ENCODE data around the gene SH2D3A. TPM values are rescaled to one million over a fixed set of nuclear protein-coding genes. Genes with fewer than 3 reads are reported as not detected.
A peak's percentile ranks its signal among the peaks of the same experiment; 100 is the strongest.
"Not testable (repeated sequence)": the region's sequence is repeated elsewhere in the genome, so short reads cannot be mapped to it uniquely, and the experiment has no call there.

The SH2D3A gene
- total and polyA plus RNA-seq, 5 donors from 2014 or later = 19.5 to 46.2 (median 23.6) TPM

DNA sequence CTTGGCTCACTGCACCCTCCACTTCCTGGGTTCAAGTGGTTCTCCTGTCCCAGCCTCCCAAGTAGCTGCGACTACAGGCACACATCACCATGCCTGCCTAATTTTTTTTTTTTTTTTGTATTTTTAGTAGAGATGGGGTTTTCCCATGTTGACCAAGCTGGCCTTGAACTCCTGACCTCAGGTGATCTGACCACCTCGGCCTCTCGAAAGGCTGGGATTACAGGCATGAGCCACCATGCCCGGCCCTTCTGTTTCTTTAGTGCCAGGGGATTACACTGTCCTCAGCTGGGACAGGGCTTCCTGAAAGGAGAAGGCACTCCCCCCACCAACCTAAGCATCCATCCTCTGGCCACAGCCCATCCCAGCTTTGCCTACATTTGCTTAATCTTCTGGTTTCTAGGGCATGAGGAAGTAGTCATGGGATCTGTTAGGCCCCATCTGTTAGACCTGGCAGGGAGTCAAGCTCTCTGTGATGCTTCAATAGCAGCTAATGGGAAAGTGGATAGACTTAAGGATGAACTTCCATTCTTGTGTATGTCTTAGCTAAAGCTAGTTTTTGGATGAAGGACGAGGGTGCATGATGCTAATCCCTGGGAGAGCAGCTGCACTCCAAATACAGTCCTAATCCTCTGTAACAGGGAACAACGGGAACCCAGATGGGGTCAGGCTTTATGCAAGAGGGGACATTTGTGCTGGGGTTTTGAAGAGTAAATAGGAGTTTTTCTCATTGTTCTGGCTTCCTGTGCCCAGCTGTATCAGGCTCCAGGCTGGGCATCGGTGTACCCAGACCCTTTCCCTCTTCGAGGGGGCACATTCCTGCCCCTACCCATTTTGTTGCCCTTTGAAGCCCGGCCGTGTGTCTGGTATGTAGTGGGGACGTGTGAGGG, 7.8 kb upstream of the SH2D3A start:
- Mint-ChIP-seq H3K4me1 (peaks cover 0 to 69% (median 42%) of the 10 kb centered on the region in 4 donors), H3K36me3 (peaks cover 27% of the 10 kb centered on the region), H3K9me3 (peaks cover 0 to 2% (median 0%) of the 10 kb centered on the region in 7 donors), H3K4me3 (peak overlapping the region; percentile 71 to 94 (median 88)), H3K27me3 (no peaks in the 10 kb centered on the region), H3K27ac (peak overlapping the region; percentile 17 to 86 (median 78))
- peaks cover 46% of the 10 kb centered on the region for H3K4me1 ChIP-seq (ENCODE audit: control insufficient read depth, insufficient read depth, low read length, poor library complexity, severe bottlenecking)
- ATAC-seq (ENCODE audit: low read depth in 2 of 2) (no peak), DNase-seq (no peak)
- peaks cover 14% of the 10 kb centered on the region for H3K36me3 ChIP-seq (ENCODE audit: control insufficient read depth, insufficient read depth, low read length)
- no peaks in the 10 kb centered on the region for H3K27me3 ChIP-seq (ENCODE audit: control insufficient read depth, insufficient read depth, low read length)
- no peaks in the 10 kb centered on the region for H3K9me3 ChIP-seq (ENCODE audit: control insufficient read depth in 2 of 2, low read length in 2 of 2)
- peak overlapping the region; percentile 23 for H3K27ac ChIP-seq (ENCODE audit: insufficient read depth, low read length, poor library complexity, severe bottlenecking)
- peak overlapping the region; percentile 4 for H3K4me3 ChIP-seq (ENCODE audit: low read depth, low read length)

GRCh38 chr19:6773323-6773931, 6.2 kb upstream of the SH2D3A start:
- H3K27ac ChIP-seq (ENCODE audit: insufficient read depth, low read length, poor library complexity, severe bottlenecking) = peak overlapping the region; percentile 77
- H3K4me1 Mint-ChIP-seq = peaks cover 0 to 69% (median 42%) of the 10 kb centered on the region in 4 donors
- H3K9me3 ChIP-seq (ENCODE audit: control insufficient read depth in 2 of 2, low read length in 2 of 2) = no peaks in the 10 kb centered on the region
- no peaks in the 10 kb centered on the region for H3K27me3 ChIP-seq (ENCODE audit: control insufficient read depth, insufficient read depth, low read length)
- peak overlapping the region; percentile 81 for H3K4me3 ChIP-seq (ENCODE audit: low read depth, low read length)
- H3K36me3 ChIP-seq (ENCODE audit: control insufficient read depth, insufficient read depth, low read length) = peaks cover 14% of the 10 kb centered on the region
- H3K4me1 ChIP-seq (ENCODE audit: control insufficient read depth, insufficient read depth, low read length, poor library complexity, severe bottlenecking) = peaks cover 38% of the 10 kb centered on the region
- H3K27me3 Mint-ChIP-seq = no peaks in the 10 kb centered on the region
- peak overlapping the region; percentile 93 to 98 (median 96) for H3K4me3 Mint-ChIP-seq
- DNase-seq (peak; percentile 39 to 63 (median 40)), ATAC-seq (ENCODE audit: low read depth in 2 of 2) (peak; percentile 19 to 42)
- peaks cover 27% of the 10 kb centered on the region for H3K36me3 Mint-ChIP-seq
- H3K9me3 Mint-ChIP-seq = peaks cover 0 to 2% (median 0%) of the 10 kb centered on the region in 7 donors
- peak overlapping the region; percentile 1 to 92 (median 88) for H3K27ac Mint-ChIP-seq

DNA sequence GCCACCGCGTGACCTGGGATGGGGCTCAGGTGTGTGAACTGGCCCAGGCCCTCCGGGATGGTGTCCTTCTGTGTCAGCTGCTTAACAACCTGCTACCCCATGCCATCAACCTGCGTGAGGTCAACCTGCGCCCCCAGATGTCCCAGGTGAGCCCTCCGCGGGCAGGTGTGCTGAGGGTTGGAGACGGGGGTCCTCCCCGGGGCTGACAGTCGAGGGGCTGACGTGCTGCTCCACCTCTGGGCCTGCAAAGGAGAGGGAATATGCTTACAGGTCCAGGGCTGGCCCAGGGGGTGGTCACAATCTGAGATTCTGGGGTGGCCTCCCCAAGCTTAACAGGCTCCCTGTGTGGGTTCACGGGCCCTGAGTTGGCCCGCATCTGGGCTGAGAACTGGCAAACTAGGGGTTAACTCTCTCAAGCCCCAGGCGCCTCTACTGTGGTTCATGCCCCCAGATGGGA, 5.7 kb upstream of the SH2D3A start:
- Histone ChIP-seq H3K4me1 (ENCODE audit: control insufficient read depth, insufficient read depth, low read length, poor library complexity, severe bottlenecking) (peaks cover 39% of the 10 kb centered on the region), H3K9me3 (ENCODE audit: control insufficient read depth in 2 of 2, low read length in 2 of 2) (no peaks in the 10 kb centered on the region), H3K4me3 (ENCODE audit: low read depth, low read length) (peak overlapping the region; percentile 81), H3K36me3 (ENCODE audit: control insufficient read depth, insufficient read depth, low read length) (peaks cover 14% of the 10 kb centered on the region), H3K27ac (ENCODE audit: insufficient read depth, low read length, poor library complexity, severe bottlenecking) (peak overlapping the region; percentile 77), H3K27me3 (ENCODE audit: control insufficient read depth, insufficient read depth, low read length) (no peaks in the 10 kb centered on the region)
- peaks cover 0 to 69% (median 41%) of the 10 kb centered on the region in 4 donors for H3K4me1 Mint-ChIP-seq
- no peak for ATAC-seq (ENCODE audit: low read depth in 2 of 2)
- no peak for DNase-seq
- H3K9me3 Mint-ChIP-seq = peaks cover 0 to 2% (median 0%) of the 10 kb centered on the region in 7 donors
- peak overlapping the region; percentile 52 to 92 (median 88) for H3K27ac Mint-ChIP-seq
- H3K36me3 Mint-ChIP-seq = peaks cover 27% of the 10 kb centered on the region
- H3K4me3 Mint-ChIP-seq = peak overlapping the region; percentile 93 to 98 (median 96)
- no peaks in the 10 kb centered on the region for H3K27me3 Mint-ChIP-seq

GRCh38 chr19:6772028-6772865, 5.0 kb upstream of the SH2D3A start, which contains the start of gene VAV1:
VAV1 (plus strand) TSS chr19:6772708; CDS start chr19:6772808, 100 bp downstream.
- Histone ChIP-seq H3K27me3 (ENCODE audit: control insufficient read depth, insufficient read depth, low read length) (no peaks in the 10 kb centered on the region), H3K4me1 (ENCODE audit: control insufficient read depth, insufficient read depth, low read length, poor library complexity, severe bottlenecking) (peaks cover 45% of the 10 kb centered on the region), H3K9me3 (ENCODE audit: control insufficient read depth in 2 of 2, low read length in 2 of 2) (no peaks in the 10 kb centered on the region), H3K4me3 (ENCODE audit: low read depth, low read length) (peak within 1 kb of the TSS; percentile 81), H3K27ac (ENCODE audit: insufficient read depth, low read length, poor library complexity, severe bottlenecking) (peak within 1 kb of the TSS; percentile 77), H3K36me3 (ENCODE audit: control insufficient read depth, insufficient read depth, low read length) (peaks cover 9% of the 10 kb centered on the region)
- peak; percentile 78 to 81 for ATAC-seq (ENCODE audit: low read depth in 2 of 2)
- Mint-ChIP-seq H3K27ac (peak within 1 kb of the TSS; percentile 64 to 92 (median 88)), H3K4me3 (peak within 1 kb of the TSS; percentile 93 to 98 (median 96)), H3K9me3 (peaks cover 0 to 2% (median 0%) of the 10 kb centered on the region in 7 donors), H3K36me3 (peaks cover 23% of the 10 kb centered on the region), H3K27me3 (no peaks in the 10 kb centered on the region), H3K4me1 (peaks cover 0 to 68% (median 39%) of the 10 kb centered on the region in 4 donors)
- DNase-seq = peak; percentile 73 to 92 (median 81)

GRCh38 chr19:6771648-6772027, 4.4 kb upstream of the SH2D3A start:
- peaks cover 3 to 66% (median 39%) of the 10 kb centered on the region in 4 donors for H3K4me1 Mint-ChIP-seq
- not testable (repeated sequence) for H3K4me3 ChIP-seq (ENCODE audit: low read depth, low read length); H3K9me3 ChIP-seq (ENCODE audit: control insufficient read depth in 2 of 2, low read length in 2 of 2); H3K27me3 Mint-ChIP-seq; H3K36me3 ChIP-seq (ENCODE audit: control insufficient read depth, insufficient read depth, low read length); DNase-seq; H3K27me3 ChIP-seq (ENCODE audit: control insufficient read depth, insufficient read depth, low read length); H3K9me3 Mint-ChIP-seq; ATAC-seq (ENCODE audit: low read depth in 2 of 2)
- peaks cover 51% of the 10 kb centered on the region for H3K4me1 ChIP-seq (ENCODE audit: control insufficient read depth, insufficient read depth, low read length, poor library complexity, severe bottlenecking)
- H3K27ac Mint-ChIP-seq = peak overlapping the region in 2 of 3 donors; percentile 46 to 88
- H3K4me3 Mint-ChIP-seq = peak overlapping the region; percentile 66 to 98 (median 95)
- peaks cover 18% of the 10 kb centered on the region for H3K36me3 Mint-ChIP-seq
- peak overlapping the region; percentile 77 for H3K27ac ChIP-seq (ENCODE audit: insufficient read depth, low read length, poor library complexity, severe bottlenecking)

DNA sequence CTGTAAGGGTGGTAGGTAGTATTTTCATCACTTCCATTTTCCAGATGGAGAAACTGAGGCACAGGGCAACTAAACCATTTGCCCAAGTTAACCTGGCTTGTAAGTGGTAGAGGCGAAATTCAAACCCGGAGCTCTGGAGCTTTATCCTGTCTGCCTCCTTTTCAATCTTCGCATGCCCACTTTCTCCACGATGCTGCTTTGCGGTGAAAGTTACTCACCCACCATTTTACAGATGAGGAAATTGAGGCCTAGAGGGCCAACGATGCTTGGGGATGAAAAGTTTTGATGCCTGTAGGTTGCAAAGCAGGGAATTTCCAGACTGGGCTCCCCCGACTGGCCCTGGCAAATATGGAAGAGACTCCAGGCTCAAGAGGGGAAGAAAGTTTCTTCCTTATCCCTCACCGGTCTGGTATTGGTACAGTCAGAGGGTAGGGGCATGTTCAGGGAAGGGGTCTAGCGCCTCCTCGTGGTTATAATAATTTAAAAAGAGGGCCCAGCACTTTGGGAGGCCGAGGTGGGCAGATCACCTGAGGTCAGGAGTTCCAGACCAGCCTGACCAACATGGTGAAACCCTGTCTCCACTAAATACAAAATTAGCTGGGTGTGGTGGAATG, 1.9 kb upstream of the SH2D3A start:
- Mint-ChIP-seq H3K27me3 (no peaks in the 10 kb centered on the region), H3K4me3 (peak overlapping the region; percentile 22 to 79 (median 47)), H3K27ac (peak overlapping the region in 2 of 3 donors; percentile 82 to 96), H3K9me3 (no peaks in the 10 kb centered on the region), H3K4me1 (peaks cover 6 to 70% (median 37%) of the 10 kb centered on the region in 4 donors), H3K36me3 (no peaks in the 10 kb centered on the region)
- H3K4me3 ChIP-seq (ENCODE audit: low read depth, low read length) = no peak overlapping the region
- peaks cover 48% of the 10 kb centered on the region for H3K4me1 ChIP-seq (ENCODE audit: control insufficient read depth, insufficient read depth, low read length, poor library complexity, severe bottlenecking)
- no peak for ATAC-seq (ENCODE audit: low read depth in 2 of 2)
- H3K36me3 ChIP-seq (ENCODE audit: control insufficient read depth, insufficient read depth, low read length) = no peaks in the 10 kb centered on the region
- no peaks in the 10 kb centered on the region for H3K9me3 ChIP-seq (ENCODE audit: control insufficient read depth in 2 of 2, low read length in 2 of 2)
- peak in 2 of 3 donors; percentile 23 to 30 for DNase-seq
- H3K27me3 ChIP-seq (ENCODE audit: control insufficient read depth, insufficient read depth, low read length) = no peaks in the 10 kb centered on the region
- peak overlapping the region; percentile 96 for H3K27ac ChIP-seq (ENCODE audit: insufficient read depth, low read length, poor library complexity, severe bottlenecking)
